K562 (cell line): ENCODE measurements around the gene FGFRL1.

Source experiments
- EP300 ChIP-seq: IDR thresholded peaks from 2 replicates; pipeline ENCODE4 v1.6.1; 2012; ENCODE audit warnings: low read length, improper control_type of control experiment
- POLR2H ChIP-seq: IDR thresholded peaks from 2 replicates; pipeline ENCODE4 v1.6.1; 2016; ENCODE audit warnings: missing genetic modification characterization, low read depth, mild to moderate bottlenecking, control low read depth, missing compliant biosample characterization, moderate library complexity
- TAF1 ChIP-seq: IDR thresholded peaks from 2 replicates; pipeline ENCODE4 v1.6.1; 2011; ENCODE audit warnings: mild to moderate bottlenecking, low read length, moderate library complexity; ENCODE audit not compliant: insufficient read depth, control insufficient read depth, severe bottlenecking; ENCODE audit errors: extremely low read depth

DNA sequence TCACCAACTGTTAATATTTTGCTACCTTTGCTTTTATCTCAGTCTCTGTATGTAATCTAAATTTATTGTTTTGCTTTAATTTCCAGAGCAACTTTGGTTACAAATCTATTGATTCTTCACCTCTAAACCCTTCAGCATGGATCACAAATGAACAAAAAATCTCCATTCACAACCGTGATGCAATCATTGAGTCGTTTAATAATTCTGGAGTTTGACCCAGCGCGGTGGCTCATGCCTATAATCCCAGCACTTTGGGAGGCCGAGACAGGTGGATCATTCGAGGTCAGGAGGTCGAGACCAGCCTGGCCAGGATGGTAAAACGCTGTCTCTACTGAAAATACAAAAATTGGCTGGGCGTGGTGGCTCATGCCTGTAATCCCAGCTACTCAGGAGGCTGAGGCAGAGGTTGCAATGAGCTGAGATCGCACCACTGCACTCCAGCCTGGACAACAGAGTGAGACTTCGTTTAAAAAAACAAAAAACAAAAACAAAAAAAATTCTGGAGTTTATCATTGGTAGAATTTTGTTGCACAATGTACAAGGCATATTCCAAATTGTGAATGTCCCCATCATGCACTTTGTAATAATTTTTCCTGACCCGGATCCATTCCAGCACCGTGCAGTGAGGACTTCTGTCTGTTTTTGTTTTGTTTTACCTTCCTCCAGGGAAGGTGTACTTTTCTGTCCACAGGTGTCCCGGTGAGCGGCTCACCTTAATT is 26.9 kb upstream of the FGFRL1 start:
- TF ChIP-seq TAF1: no peak
- no peak for TF ChIP-seq EP300
- TF ChIP-seq POLR2H (tag): no peak
